ENCODE results near the gene PSMC2. TPM values are rescaled to one million over a fixed set of nuclear protein-coding genes. Genes with fewer than 3 reads are reported as not detected.

The PSMC2 gene
- polyA plus RNA-seq, 1 donor (not counting 4 experiments of a cell fraction or from before 2014, with no cell fraction given) = 240 TPM

- H3K4me3 ChIP-seq (ENCODE audit: control insufficient read depth in 2 of 3, extremely low read depth in 1 of 3, insufficient read depth in 2 of 3, low read depth in 1 of 3, low read length in 3 of 3) = no peak overlapping the region
- no peak for DNase-seq (ENCODE audit: low read depth, low spot score)
- no peaks in the 10 kb centered on the region for H3K27me3 ChIP-seq (ENCODE audit: control insufficient read depth, extremely low read depth, insufficient read depth, low read length)
- no peak for FAIRE-seq
- H3K9me3 ChIP-seq (ENCODE audit: control insufficient read depth, low read depth, low read length) = no peaks in the 10 kb centered on the region
- H3K4me1 ChIP-seq (ENCODE audit: control insufficient read depth, extremely low read depth, insufficient read depth, low read length) = no peaks in the 10 kb centered on the region
- H3K9ac ChIP-seq (ENCODE audit: control insufficient read depth, extremely low read depth, insufficient read depth, low read length) = no peak overlapping the region
- peaks cover 10 to 14% of the 10 kb centered on the region in 2 experiments for H3K36me3 ChIP-seq (ENCODE audit: control insufficient read depth in 2 of 2, extremely low read depth in 1 of 2, insufficient read depth in 2 of 2, low read length in 2 of 2)
- no peaks in the 10 kb centered on the region for H4K20me1 ChIP-seq (ENCODE audit: control insufficient read depth, extremely low read depth, insufficient read depth, low read length)
- H3K4me2 ChIP-seq (ENCODE audit: control insufficient read depth, extremely low read depth, insufficient read depth, low read depth, low read length) = no peak overlapping the region
- H3K27ac ChIP-seq (ENCODE audit: control insufficient read depth, insufficient read depth, low read length) = no peak overlapping the region
- TF ChIP-seq CTCF (optimal IDR thresholded peaks at IDR 0.05 in 1 of 3, IDR thresholded peaks at IDR 0.05 in 1 of 3, conservative IDR thresholded peaks at IDR 0.05 in 1 of 3; ENCODE audit: extremely low read depth in 1 of 3, insufficient read depth in 2 of 3, low read length in 3 of 3) (no peak), EZH2 (IDR thresholded peaks at IDR 0.05; ENCODE audit: low read length) (no peak)
- dilution Hi-C loops (cut with MboI; ENCODE audit: extremely low pct_ligation_motif_present, low sequenced_read_pairs) = no loop called here
- no peak overlapping the region for H2AFZ ChIP-seq (ENCODE audit: control insufficient read depth, low read length)
- H3K79me2 ChIP-seq (ENCODE audit: control insufficient read depth, insufficient read depth, low read length) = peaks cover 3% of the 10 kb centered on the region
- no peaks in the 10 kb centered on the region for H3K9me1 ChIP-seq (ENCODE audit: control insufficient read depth, extremely low read depth, insufficient read depth, low read length)
These were observed 21.7 kb upstream of the PSMC2 start for GRCh38 chr7:103325744-103326143.

- FAIRE-seq = no peak
- Histone ChIP-seq H3K27me3 (ENCODE audit: control insufficient read depth, extremely low read depth, insufficient read depth, low read length) (no peaks in the 10 kb centered on the region), H3K4me1 (ENCODE audit: control insufficient read depth, extremely low read depth, insufficient read depth, low read length) (no peaks in the 10 kb centered on the region), H3K4me3 (ENCODE audit: control insufficient read depth in 2 of 3, extremely low read depth in 1 of 3, insufficient read depth in 2 of 3, low read depth in 1 of 3, low read length in 3 of 3) (no peak overlapping the region), H3K79me2 (ENCODE audit: control insufficient read depth, insufficient read depth, low read length) (peaks cover 64% of the 10 kb centered on the region), H2AFZ (ENCODE audit: control insufficient read depth, low read length) (no peak overlapping the region), H3K9me3 (ENCODE audit: control insufficient read depth, low read depth, low read length) (no peaks in the 10 kb centered on the region), H3K36me3 (ENCODE audit: control insufficient read depth in 2 of 2, extremely low read depth in 1 of 2, insufficient read depth in 2 of 2, low read length in 2 of 2) (peaks cover 18 to 37% of the 10 kb centered on the region in 2 experiments), H3K9me1 (ENCODE audit: control insufficient read depth, extremely low read depth, insufficient read depth, low read length) (no peaks in the 10 kb centered on the region), H3K9ac (ENCODE audit: control insufficient read depth, extremely low read depth, insufficient read depth, low read length) (no peak overlapping the region), H3K27ac (ENCODE audit: control insufficient read depth, insufficient read depth, low read length) (no peak overlapping the region), H3K4me2 (ENCODE audit: control insufficient read depth, extremely low read depth, insufficient read depth, low read depth, low read length) (no peak overlapping the region), H4K20me1 (ENCODE audit: control insufficient read depth, extremely low read depth, insufficient read depth, low read length) (no peaks in the 10 kb centered on the region)
- TF ChIP-seq CTCF (optimal IDR thresholded peaks at IDR 0.05 in 1 of 3, IDR thresholded peaks at IDR 0.05 in 1 of 3, conservative IDR thresholded peaks at IDR 0.05 in 1 of 3; ENCODE audit: extremely low read depth in 1 of 3, insufficient read depth in 2 of 3, low read length in 3 of 3) (no peak), EZH2 (IDR thresholded peaks at IDR 0.05; ENCODE audit: low read length) (no peak)
- DNase-seq (ENCODE audit: low read depth, low spot score) = no peak
- dilution Hi-C loops (cut with MboI; ENCODE audit: extremely low pct_ligation_motif_present, low sequenced_read_pairs) = no loop called here
These were observed 10.7 kb upstream of the PSMC2 start for GRCh38 chr7:103336761-103337160.

All from keratinocyte (primary cell).